Muscle layer of duodenum (tissue), 2 donors: ENCODE measurements around the gene ADSS1.

Experiments used
- H3K27ac ChIP-seq: one replicate; pipeline ENCODE4 v1.7.0; 2013; ENCODE audit warnings: mild to moderate bottlenecking, low read length
- H3K27me3 ChIP-seq: one replicate; pipeline ENCODE4 v1.7.0; 2013; ENCODE audit warnings: low read depth, mild to moderate bottlenecking, control low read depth, low read length
- H3K36me3 ChIP-seq, 2 donors: one replicate each; pipeline ENCODE4 v1.7.0; 2013; ENCODE audit warnings: low read length in 2 of 2, control low read depth in 1 of 2, mild to moderate bottlenecking in 1 of 2; ENCODE audit not compliant: insufficient read depth in 2 of 2, control insufficient read depth in 1 of 2
- H3K4me1 ChIP-seq, 2 donors: one replicate each; pipeline ENCODE4 v1.7.0; 2013; ENCODE audit warnings: low read length in 2 of 2, mild to moderate bottlenecking in 2 of 2, control low read depth in 1 of 2, moderate library complexity in 1 of 2; ENCODE audit not compliant: insufficient read depth in 2 of 2, control insufficient read depth in 1 of 2
- H3K4me3 ChIP-seq, 2 donors: one replicate each; pipeline ENCODE4 v1.7.0; 2013; ENCODE audit warnings: low read length in 2 of 2, low read depth in 1 of 2, mild to moderate bottlenecking in 1 of 2
- H3K9me3 ChIP-seq, 2 donors: one replicate each; pipeline ENCODE4 v1.7.0; 2013; ENCODE audit warnings: low read length in 2 of 2, control low read depth in 1 of 2, mild to moderate bottlenecking in 1 of 2; ENCODE audit not compliant: control insufficient read depth in 1 of 2
- donor health status: healthy.

Gene ADSS1

DNA sequence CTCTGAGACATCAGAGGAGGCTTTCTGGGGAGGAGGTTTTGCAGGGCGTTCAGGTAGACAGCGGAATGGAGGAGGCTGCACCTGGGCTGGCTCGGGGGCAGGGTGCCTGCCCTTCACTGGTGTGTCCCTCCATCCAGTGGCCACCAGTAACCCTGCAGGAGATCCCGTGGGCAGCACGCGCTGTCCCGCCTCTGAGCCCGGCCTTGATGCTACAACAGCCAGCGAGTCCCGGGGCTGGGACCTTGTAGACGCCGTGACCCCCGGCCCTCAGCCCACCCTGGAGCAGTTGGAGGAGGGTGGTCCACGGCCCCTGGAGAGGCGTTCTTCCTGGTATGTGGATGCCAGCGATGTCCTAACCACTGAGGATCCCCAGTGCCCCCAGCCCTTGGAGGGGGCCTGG is 10.0 kb upstream of the ADSS1 start:
- peaks cover 11 to 68% of the 10 kb centered on the region in 2 donors for H3K36me3 ChIP-seq
- no peaks in the 10 kb centered on the region for H3K27me3 ChIP-seq

DNA sequence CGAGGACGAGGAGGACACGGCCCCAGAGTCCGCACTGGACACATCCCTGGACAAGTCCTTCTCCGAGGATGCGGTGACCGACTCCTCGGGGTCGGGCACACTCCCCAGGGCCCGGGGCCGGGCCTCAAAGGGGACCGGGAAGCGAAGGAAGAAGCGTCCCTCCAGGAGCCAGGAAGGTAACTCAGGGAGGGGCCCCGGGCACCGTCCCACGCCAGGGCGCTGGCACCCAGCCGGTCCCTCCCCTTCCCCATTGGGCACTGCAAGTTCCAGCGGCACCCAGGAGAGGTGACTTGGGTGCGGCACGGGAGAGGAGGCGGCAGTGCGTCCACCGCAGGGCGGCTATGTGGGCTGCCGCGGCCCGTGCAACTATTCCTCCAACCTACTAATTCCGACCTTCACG is 9.3 kb upstream of the ADSS1 start:
- Histone ChIP-seq H3K36me3 (peaks cover 11 to 74% of the 10 kb centered on the region in 2 donors), H3K4me3 (no peak overlapping the region), H3K27ac (no peak overlapping the region), H3K27me3 (no peaks in the 10 kb centered on the region), H3K9me3 (no peaks in the 10 kb centered on the region), H3K4me1 (no peaks in the 10 kb centered on the region)

More for the DNA sequence above, 10.0 kb upstream of the ADSS1 start:
- Histone ChIP-seq H3K4me1 (no peaks in the 10 kb centered on the region), H3K9me3 (no peaks in the 10 kb centered on the region), H3K4me3 (no peak overlapping the region), H3K27ac (no peak overlapping the region)

- Histone ChIP-seq H3K36me3 (peaks cover 11 to 67% of the 10 kb centered on the region in 2 donors), H3K4me1 (no peaks in the 10 kb centered on the region), H3K4me3 (no peak overlapping the region), H3K9me3 (no peaks in the 10 kb centered on the region), H3K27me3 (no peaks in the 10 kb centered on the region), H3K27ac (no peak overlapping the region)
These were observed 8.6 kb upstream of the ADSS1 start for GRCh38 chr14:104715416-104715815.

DNA sequence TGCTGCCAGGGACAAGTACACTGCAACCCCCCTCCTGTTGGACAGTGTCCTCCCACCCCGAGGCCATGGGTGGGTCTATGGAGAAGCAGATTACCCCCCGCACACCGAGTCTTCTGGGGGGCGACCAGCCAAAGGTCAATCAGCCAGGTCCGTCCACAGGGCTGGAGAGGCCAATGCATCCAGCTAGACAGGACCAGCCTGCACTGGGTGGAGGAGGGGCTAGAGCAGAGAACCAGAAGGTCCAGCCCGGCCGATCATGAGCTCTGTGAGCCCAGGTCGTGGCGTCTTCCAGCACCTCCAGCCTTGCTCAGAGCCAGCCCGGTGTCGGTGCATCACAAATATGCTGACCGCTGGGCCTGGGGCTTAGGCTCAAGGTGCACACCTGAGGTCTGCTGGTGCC is 8.2 kb upstream of the ADSS1 start:
- H3K27ac ChIP-seq: no peak overlapping the region
- peaks cover 11 to 62% of the 10 kb centered on the region in 2 donors for H3K36me3 ChIP-seq
- H3K9me3 ChIP-seq: no peaks in the 10 kb centered on the region
- H3K4me1 ChIP-seq: no peaks in the 10 kb centered on the region
- no peak overlapping the region for H3K4me3 ChIP-seq
- no peaks in the 10 kb centered on the region for H3K27me3 ChIP-seq

GRCh38 chr14:104717137-104717536 is 6.9 kb upstream of the ADSS1 start:
- H3K27ac ChIP-seq: no peak overlapping the region
- H3K27me3 ChIP-seq: no peaks in the 10 kb centered on the region
- no peak overlapping the region for H3K4me3 ChIP-seq
- no peaks in the 10 kb centered on the region for H3K9me3 ChIP-seq
- H3K4me1 ChIP-seq: peaks cover 0 to 7% of the 10 kb centered on the region in 2 donors
- H3K36me3 ChIP-seq: peaks cover 6 to 49% of the 10 kb centered on the region in 2 donors

DNA sequence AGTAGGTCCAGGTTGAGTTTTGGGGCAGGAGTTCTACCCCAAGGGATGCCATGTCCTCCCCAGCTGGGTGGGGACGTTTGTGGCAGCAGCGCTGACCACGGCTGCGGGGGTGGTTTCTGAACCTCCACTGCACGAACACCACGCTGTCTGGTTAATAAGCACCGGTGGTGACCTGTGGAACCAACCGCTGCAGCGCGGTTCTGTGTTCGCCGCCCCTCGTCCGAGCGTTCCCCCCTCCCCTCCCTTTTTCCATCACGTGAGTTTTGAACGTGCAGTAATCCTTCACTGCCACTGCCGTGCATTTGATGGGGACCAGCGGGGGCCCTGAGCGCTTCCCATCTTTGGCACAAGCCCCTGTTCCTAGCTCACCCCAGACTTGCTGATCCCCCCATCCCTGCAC is 6.4 kb upstream of the ADSS1 start:
- Histone ChIP-seq H3K27me3 (no peaks in the 10 kb centered on the region), H3K36me3 (peaks cover 6 to 44% of the 10 kb centered on the region in 2 donors), H3K4me3 (no peak overlapping the region), H3K27ac (no peak overlapping the region), H3K9me3 (no peaks in the 10 kb centered on the region), H3K4me1 (peaks cover 0 to 12% of the 10 kb centered on the region in 2 donors)

DNA sequence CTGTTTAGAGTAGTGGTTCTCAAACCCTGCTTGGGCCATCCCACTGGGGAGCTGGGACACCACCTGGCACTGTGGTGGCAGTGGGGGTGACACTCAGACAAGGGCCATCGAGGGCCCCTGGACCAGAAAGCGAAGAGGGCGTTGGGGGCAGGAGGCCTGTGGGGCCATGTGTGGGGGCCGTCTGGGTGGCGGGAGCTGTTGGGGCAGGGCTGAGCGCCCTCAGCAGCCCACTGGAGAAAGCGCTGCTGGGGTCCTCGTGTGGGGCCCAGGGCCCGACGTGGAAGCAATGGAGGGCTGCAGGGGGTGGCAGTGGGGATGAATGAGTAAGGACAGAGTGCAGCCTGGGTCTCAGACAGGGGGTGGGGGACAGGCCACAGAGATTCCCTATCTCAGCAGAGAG is 5.9 kb upstream of the ADSS1 start:
- no peak overlapping the region for H3K27ac ChIP-seq
- H3K36me3 ChIP-seq: peaks cover 6 to 39% of the 10 kb centered on the region in 2 donors
- peaks cover 0 to 13% of the 10 kb centered on the region in 2 donors for H3K4me1 ChIP-seq
- H3K27me3 ChIP-seq: no peaks in the 10 kb centered on the region
- no peak overlapping the region for H3K4me3 ChIP-seq
- H3K9me3 ChIP-seq: no peaks in the 10 kb centered on the region

GRCh38 chr14:104718871-104719270 is 5.2 kb upstream of the ADSS1 start:
- Histone ChIP-seq H3K4me1 (peaks cover 0 to 20% of the 10 kb centered on the region in 2 donors), H3K9me3 (no peaks in the 10 kb centered on the region), H3K4me3 (no peak overlapping the region), H3K27ac (no peak overlapping the region), H3K27me3 (no peaks in the 10 kb centered on the region), H3K36me3 (peaks cover 3 to 32% of the 10 kb centered on the region in 2 donors)

DNA sequence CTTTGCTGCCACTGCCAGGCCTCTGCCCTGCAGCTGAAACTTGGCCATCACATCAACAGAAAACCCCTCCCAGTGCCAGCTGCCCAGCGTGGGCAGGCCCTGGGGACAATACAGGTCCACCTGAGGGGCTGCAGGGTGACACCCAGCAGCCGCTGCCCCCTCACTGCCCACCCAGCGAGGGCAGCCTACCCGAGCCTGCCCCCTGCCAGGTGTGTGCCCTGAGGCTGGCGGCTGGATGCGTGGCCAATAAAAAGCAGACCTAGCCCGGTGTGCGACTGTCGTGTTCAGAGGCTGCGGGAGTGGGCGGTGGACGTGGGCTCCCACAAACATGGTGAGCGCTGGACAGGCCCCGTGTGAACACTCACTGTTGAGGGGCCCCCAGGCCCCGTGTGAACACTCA is 4.7 kb upstream of the ADSS1 start:
- Histone ChIP-seq H3K9me3 (no peaks in the 10 kb centered on the region), H3K27ac (no peak overlapping the region), H3K36me3 (peaks cover 0 to 28% of the 10 kb centered on the region in 2 donors), H3K4me3 (no peak overlapping the region), H3K4me1 (peaks cover 0 to 20% of the 10 kb centered on the region in 2 donors), H3K27me3 (no peaks in the 10 kb centered on the region)

DNA sequence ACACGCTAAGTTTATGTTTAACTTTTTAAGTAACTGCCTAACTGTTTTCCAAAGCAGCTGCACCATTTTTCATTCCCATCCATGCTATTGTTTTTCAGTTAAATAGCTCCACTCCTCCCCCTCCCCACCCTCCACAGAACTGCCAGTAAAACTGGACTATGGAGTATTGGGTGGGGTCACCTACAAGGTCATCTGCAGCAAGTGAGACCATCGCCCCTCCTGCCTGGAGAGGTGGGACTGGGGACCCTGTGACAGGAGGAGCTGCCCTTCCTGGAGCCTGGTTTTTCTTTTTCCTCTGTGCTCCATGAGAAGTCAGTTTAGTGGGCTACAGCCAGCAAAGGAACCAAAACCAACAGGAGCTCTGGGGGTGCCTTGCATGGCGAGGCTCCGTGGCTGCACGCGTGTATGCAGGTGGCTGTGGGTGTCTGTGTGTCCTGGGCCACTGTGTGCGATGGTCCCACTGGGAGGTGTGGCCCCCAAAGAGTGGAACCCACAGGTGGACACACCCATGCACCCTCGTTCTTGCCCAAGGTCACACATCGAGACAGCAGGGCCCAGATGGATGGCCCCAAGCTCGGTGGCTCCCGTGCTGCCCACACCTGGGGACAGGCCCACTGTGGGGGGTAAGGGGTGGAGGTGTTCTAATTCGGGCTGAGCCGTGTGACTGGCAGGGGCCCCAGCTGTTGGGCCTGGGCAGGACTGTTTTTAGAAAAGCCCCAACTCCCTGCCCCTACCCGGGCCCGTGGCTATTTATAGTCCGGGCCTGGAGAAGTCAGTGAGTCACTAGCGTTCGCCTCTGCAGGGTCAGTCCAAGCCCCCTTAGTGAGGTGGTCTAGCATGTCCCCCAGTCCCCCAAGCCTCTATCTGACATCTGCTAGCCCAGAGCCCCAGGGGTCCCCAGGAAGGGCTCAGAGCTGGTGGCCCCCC is 2.3 kb upstream of the ADSS1 start:
- Histone ChIP-seq H3K9me3 (no peaks in the 10 kb centered on the region), H3K36me3 (peaks cover 0 to 11% of the 10 kb centered on the region in 2 donors), H3K4me3 (no peak overlapping the region), H3K27ac (no peak overlapping the region), H3K4me1 (peaks cover 0 to 34% of the 10 kb centered on the region in 2 donors), H3K27me3 (no peaks in the 10 kb centered on the region)

DNA sequence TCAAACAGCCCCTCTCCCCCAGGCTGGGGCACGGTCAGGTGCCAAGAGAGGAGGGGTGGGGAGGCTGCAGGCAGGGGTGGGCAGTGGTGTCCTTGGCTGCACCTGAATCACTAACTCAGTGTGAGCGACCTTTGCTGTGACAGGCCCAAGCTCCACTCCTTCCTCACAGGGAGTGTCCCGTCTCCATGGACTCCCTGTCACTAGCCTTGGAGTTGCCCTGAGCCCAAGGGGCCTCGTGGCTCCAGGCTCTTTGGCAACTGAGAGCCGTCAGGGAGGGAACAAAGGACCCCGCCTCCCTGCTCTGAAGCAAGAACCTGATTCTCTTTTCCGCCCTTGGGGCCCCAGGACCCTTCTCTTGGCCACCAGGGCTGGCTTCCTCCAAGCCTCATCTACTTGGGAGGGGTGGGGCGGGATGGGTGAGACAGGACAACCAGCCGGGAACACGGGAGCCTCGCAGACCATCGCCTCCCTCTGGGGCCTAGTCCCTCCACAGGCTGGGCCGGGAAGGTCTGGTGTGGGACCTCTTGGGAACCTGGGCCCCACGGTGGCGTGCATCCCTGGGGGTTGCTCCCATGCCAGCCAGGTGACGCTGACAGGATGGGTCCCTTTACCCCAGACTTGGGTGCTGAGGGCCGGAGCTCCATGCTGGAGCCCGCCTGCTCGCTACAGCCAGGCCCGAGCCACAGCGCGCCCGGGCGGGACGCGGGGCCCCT is 935 bp upstream of the ADSS1 start:
- Histone ChIP-seq H3K27me3 (no peaks in the 10 kb centered on the region), H3K4me1 (peaks cover 0 to 34% of the 10 kb centered on the region in 2 donors), H3K36me3 (peaks cover 0 to 11% of the 10 kb centered on the region in 2 donors), H3K9me3 (no peaks in the 10 kb centered on the region), H3K4me3 (peak overlapping the region; percentile 60 to 79), H3K27ac (no peak overlapping the region)
